HG02970 (cell line): ENCODE measurements around the gene ATP8B1.

Source experiments
- ATAC-seq: cut with Tn5 transposase; IDR thresholded peaks from one replicate; pipeline ENCODE4 v1.9.1; 2021; ENCODE audit warnings: mild to moderate bottlenecking, moderate library complexity, moderate number of reproducible peaks; ENCODE audit not compliant: unreplicated experiment, low FRiP score

The ATP8B1 gene

GRCh38 chr18:57819671-57820460 is 16.8 kb upstream of the ATP8B1 start:
- no peak for ATAC-seq

- ATAC-seq, result no peak
Observed at GRCh38 chr18:57819119-57819518, 16.0 kb upstream of the ATP8B1 start.

- no peak for ATAC-seq
Observed at GRCh38 chr18:57816208-57816954, 13.3 kb upstream of the ATP8B1 start.

- no peak for ATAC-seq
Observed at GRCh38 chr18:57814555-57814954, 11.4 kb upstream of the ATP8B1 start.

- ATAC-seq, result no peak
Observed at GRCh38 chr18:57813245-57813644, 10.1 kb upstream of the ATP8B1 start.

- ATAC-seq, result no peak
Observed at GRCh38 chr18:57812126-57812477, 9.0 kb upstream of the ATP8B1 start.

- ATAC-seq, result no peak
Observed at GRCh38 chr18:57811477-57812125, 8.5 kb upstream of the ATP8B1 start.

GRCh38 chr18:57809190-57809589 is 6.1 kb upstream of the ATP8B1 start:
- no peak for ATAC-seq

- no peak for ATAC-seq
Observed at GRCh38 chr18:57807336-57808117, 4.4 kb upstream of the ATP8B1 start.

- no peak for ATAC-seq
Observed at GRCh38 chr18:57806978-57807285, 3.8 kb upstream of the ATP8B1 start.

GRCh38 chr18:57806201-57806977 is 3.3 kb upstream of the ATP8B1 start:
- no peak for ATAC-seq

GRCh38 chr18:57805117-57805516 is 2.0 kb upstream of the ATP8B1 start:
- no peak for ATAC-seq

GRCh38 chr18:57804557-57804956 is 1.4 kb upstream of the ATP8B1 start:
- ATAC-seq, result no peak

GRCh38 chr18:57802213-57803102 is 657 bp downstream of the ATP8B1 start:
- ATAC-seq, result no peak

GRCh38 chr18:57801761-57802212 is 1.3 kb downstream of the ATP8B1 start:
- ATAC-seq, result no peak

- ATAC-seq, result no peak
Observed at GRCh38 chr18:57801325-57801724, 1.8 kb downstream of the ATP8B1 start.

GRCh38 chr18:57798713-57799373 is 4.3 kb downstream of the ATP8B1 start:
- no peak for ATAC-seq

GRCh38 chr18:57797209-57797651 is 5.9 kb downstream of the ATP8B1 start:
- no peak for ATAC-seq
